SU-DHL-6 (cell line): Measurements from ENCODE around the gene SLC5A11.

Experiments used
- H2AFZ ChIP-seq: fragments of 200-600 bp; sonication (generic); 2 replicates; pipeline ENCODE4 v1.6.1; 2014; ENCODE audit warnings: low read depth, mild to moderate bottlenecking, moderate library complexity, mixed read lengths, antibody characterized with exemption, low read length; ENCODE audit not compliant: severe bottlenecking
- H3F3A ChIP-seq: fragments of 200-600 bp; shearing (Covaris generic); 2 replicates; pipeline ENCODE4 v1.6.0; 2016; ENCODE audit warnings: antibody characterized with exemption, mild to moderate bottlenecking; ENCODE audit not compliant: insufficient read depth
- H3K27ac ChIP-seq: fragments of 200-600 bp; sonication (generic); 2 replicates; pipeline ENCODE4 v1.5.1; 2016; ENCODE audit warnings: low read depth, mild to moderate bottlenecking, low read length, moderate library complexity, mixed read lengths
- H3K27me3 ChIP-seq: fragments of 200-600 bp; sonication (generic), shearing (Covaris generic); 2 replicates; pipeline ENCODE4 v1.6.0; 2014; ENCODE audit warnings: mild to moderate bottlenecking, low read length
- H3K36me3 ChIP-seq: fragments of 200-600 bp; sonication (generic); 2 replicates; pipeline ENCODE4 v1.6.1; 2014; ENCODE audit warnings: mild to moderate bottlenecking, low read length, mixed read lengths
- H3K4me2 ChIP-seq: fragments of 300-600, 200-600 bp; shearing (Covaris generic), sonication (generic); 2 replicates; pipeline ENCODE4 v1.6.0; 2014; ENCODE audit warnings: low read length, low read depth, mild to moderate bottlenecking; ENCODE audit not compliant: poor library complexity, severe bottlenecking
- H3K4me3 ChIP-seq: fragments of 200-600 bp; sonication (generic); 2 replicates; pipeline ENCODE4 v1.5.1; 2014; ENCODE audit warnings: antibody characterized with exemption, low read length, mild to moderate bottlenecking, mixed read lengths; ENCODE audit not compliant: insufficient read depth, poor library complexity, severe bottlenecking
- H3K79me2 ChIP-seq: fragments of 200-600 bp; sonication (generic); 2 replicates; pipeline ENCODE4 v1.6.1; 2014; ENCODE audit warnings: mild to moderate bottlenecking, low read length, moderate library complexity; ENCODE audit not compliant: insufficient read depth
- H3K9ac ChIP-seq: fragments of 200-600 bp; sonication (generic); 2 replicates; pipeline ENCODE4 v1.7.0; 2014; ENCODE audit warnings: mild to moderate bottlenecking, low read length
- H3K9me2 ChIP-seq: fragments of 200-600 bp; sonication (generic); replicated peaks from 2 replicates; pipeline ENCODE4 v1.6.1; 2014; ENCODE audit warnings: low read length; ENCODE audit not compliant: insufficient read depth
- H3K9me3 ChIP-seq: fragments of 200-600 bp; sonication (generic); 2 replicates; pipeline ENCODE4 v1.6.1; 2014; ENCODE audit warnings: low read length, mixed read lengths; ENCODE audit not compliant: insufficient read depth
- H4K20me1 ChIP-seq: fragments of 200-600 bp; sonication (generic); 2 replicates; pipeline ENCODE4 v1.6.1; 2014; ENCODE audit warnings: low read depth, mild to moderate bottlenecking, antibody characterized with exemption, low read length, moderate library complexity, mixed read lengths
- EZH2phosphoT487 ChIP-seq: fragments of 200-600 bp; sonication (generic), shearing (Covaris generic); conservative IDR thresholded peaks from 2 replicates; pipeline ENCODE4 v1.6.1; 2018; ENCODE audit warnings: mild to moderate bottlenecking, antibody characterized with exemption, low read length, moderate library complexity, mixed read lengths
- TF ChIP-seq, protein P1 (sequence below): fragments of 200-600 bp; sonication (generic); IDR thresholded peaks from one replicate; pipeline ENCODE4 v1.5.1; 2017; ENCODE audit warnings: antibody characterized with exemption, mild to moderate bottlenecking, low read length, moderate library complexity; ENCODE audit not compliant: insufficient read depth, poor library complexity, severe bottlenecking

SLC5A11 gene

DNA sequence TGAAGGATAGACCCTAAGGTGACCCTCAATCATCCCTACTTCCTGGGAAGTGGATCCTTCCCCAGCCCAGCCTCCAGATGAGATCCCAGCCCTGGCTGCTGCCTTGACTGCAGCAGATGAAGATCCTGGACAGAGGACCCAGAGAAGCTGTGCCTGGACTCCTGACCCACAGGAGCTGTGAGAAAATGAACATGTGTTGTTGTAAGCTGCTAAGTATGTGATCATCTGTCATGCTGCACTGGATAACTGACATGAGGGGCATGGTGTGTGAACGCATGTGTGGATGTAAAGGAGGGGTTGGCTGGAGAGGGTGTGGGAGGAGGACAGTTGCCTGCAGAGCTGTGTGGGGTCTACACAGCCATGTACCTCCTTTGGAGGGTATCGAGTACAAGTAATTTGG lies 69.3 kb downstream of the SLC5A11 start:
- Histone ChIP-seq H3K4me3 (no peak overlapping the region), H3K9ac (no peak overlapping the region), H2AFZ (no peak overlapping the region), H3K79me2 (no peaks in the 10 kb centered on the region), H3K36me3 (no peaks in the 10 kb centered on the region), H3K9me2 (no peaks in the 10 kb centered on the region), H4K20me1 (no peaks in the 10 kb centered on the region), H3K9me3 (no peaks in the 10 kb centered on the region), H3K27ac (no peak overlapping the region), H3F3A (no peaks in the 10 kb centered on the region), H3K27me3 (no peaks in the 10 kb centered on the region), H3K4me2 (no peak overlapping the region)
- no peak for TF ChIP-seq EZH2phosphoT487
- TF ChIP-seq, protein P1, sequence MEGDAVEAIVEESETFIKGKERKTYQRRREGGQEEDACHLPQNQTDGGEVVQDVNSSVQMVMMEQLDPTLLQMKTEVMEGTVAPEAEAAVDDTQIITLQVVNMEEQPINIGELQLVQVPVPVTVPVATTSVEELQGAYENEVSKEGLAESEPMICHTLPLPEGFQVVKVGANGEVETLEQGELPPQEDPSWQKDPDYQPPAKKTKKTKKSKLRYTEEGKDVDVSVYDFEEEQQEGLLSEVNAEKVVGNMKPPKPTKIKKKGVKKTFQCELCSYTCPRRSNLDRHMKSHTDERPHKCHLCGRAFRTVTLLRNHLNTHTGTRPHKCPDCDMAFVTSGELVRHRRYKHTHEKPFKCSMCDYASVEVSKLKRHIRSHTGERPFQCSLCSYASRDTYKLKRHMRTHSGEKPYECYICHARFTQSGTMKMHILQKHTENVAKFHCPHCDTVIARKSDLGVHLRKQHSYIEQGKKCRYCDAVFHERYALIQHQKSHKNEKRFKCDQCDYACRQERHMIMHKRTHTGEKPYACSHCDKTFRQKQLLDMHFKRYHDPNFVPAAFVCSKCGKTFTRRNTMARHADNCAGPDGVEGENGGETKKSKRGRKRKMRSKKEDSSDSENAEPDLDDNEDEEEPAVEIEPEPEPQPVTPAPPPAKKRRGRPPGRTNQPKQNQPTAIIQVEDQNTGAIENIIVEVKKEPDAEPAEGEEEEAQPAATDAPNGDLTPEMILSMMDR: no peak

DNA sequence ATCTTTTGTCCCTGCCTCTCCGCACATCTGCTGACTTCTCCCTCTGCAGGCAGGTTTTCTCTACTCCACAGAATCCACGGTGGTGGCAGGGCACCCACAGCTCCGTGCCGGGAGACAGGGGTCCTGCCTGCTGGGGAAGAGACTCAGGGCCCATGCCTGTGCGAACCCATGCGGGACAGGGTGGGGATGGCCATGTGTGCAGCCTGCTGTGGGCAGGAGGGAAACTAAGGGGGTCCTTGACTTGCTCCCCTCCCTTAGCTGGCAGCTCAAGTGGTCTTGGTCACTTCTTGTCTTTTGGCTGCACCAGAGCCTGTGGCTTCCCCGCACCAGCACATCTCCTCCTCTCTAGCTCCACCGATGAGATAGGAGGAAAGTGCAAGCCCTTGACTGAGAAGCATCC lies 69.8 kb downstream of the SLC5A11 start:
- H3K4me2 ChIP-seq: no peak overlapping the region
- H3K36me3 ChIP-seq: no peaks in the 10 kb centered on the region
- no peaks in the 10 kb centered on the region for H3K27me3 ChIP-seq
- no peak overlapping the region for H3K27ac ChIP-seq
- no peaks in the 10 kb centered on the region for H3K9me2 ChIP-seq
- TF ChIP-seq, protein P1: no peak
- no peak for TF ChIP-seq EZH2phosphoT487
- no peaks in the 10 kb centered on the region for H3F3A ChIP-seq
- H3K79me2 ChIP-seq: no peaks in the 10 kb centered on the region
- no peaks in the 10 kb centered on the region for H3K9me3 ChIP-seq
- no peaks in the 10 kb centered on the region for H4K20me1 ChIP-seq
- no peak overlapping the region for H3K4me3 ChIP-seq
- no peak overlapping the region for H3K9ac ChIP-seq
- H2AFZ ChIP-seq: no peak overlapping the region

DNA sequence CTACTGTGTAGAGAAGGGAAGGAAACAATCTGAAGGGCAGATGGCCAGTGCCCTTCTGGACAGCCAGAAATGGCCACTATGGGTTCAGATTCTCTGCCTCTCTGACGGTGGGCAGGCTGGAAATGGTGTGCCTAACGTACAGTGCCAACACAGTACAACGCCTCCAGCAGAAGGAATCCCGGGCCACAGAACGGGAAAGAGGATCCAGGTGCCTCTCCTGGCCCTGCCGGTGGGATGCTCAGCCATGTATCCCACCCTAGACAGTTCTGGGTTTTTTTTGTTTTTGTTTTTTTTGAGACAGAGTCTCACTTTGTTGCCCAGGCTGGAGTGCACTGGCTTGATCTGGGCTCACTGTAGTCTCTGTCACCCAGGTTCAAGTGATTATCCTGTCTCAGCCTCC lies 71.5 kb downstream of the SLC5A11 start:
- Histone ChIP-seq H3K79me2 (no peaks in the 10 kb centered on the region), H3K4me2 (no peak overlapping the region), H4K20me1 (no peaks in the 10 kb centered on the region), H3K36me3 (no peaks in the 10 kb centered on the region), H3K9me3 (no peaks in the 10 kb centered on the region), H3K27me3 (no peaks in the 10 kb centered on the region), H3K9ac (no peak overlapping the region), H3K27ac (no peak overlapping the region), H2AFZ (no peak overlapping the region), H3F3A (no peaks in the 10 kb centered on the region), H3K4me3 (no peak overlapping the region), H3K9me2 (no peaks in the 10 kb centered on the region)
- no peak for TF ChIP-seq EZH2phosphoT487

DNA sequence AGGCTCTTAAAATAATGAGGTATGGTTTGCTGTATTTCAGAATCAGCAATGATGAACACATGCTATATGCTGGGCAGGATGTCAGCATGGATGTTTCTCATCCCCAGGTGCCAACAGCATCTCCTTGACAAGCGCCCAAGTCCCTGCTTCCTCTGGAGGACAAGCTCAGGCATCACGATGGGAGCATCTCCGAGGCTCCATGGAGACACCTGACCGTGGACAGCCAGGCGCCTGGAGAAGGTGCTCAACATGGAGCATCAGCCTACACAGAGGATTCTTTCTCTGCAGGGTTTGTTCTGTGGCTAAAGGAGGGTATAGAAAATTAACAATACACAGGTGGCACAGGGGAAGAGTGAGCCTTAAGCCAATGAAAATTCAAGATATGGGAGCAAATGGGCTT lies 72.1 kb downstream of the SLC5A11 start:
- no peaks in the 10 kb centered on the region for H3K79me2 ChIP-seq
- no peak overlapping the region for H2AFZ ChIP-seq
- no peak for TF ChIP-seq EZH2phosphoT487
- TF ChIP-seq, protein P1: no peak
- H3K27ac ChIP-seq: no peak overlapping the region
- no peaks in the 10 kb centered on the region for H3K9me2 ChIP-seq
- no peak overlapping the region for H3K9ac ChIP-seq
- no peaks in the 10 kb centered on the region for H3K36me3 ChIP-seq
- no peaks in the 10 kb centered on the region for H3K27me3 ChIP-seq
- no peaks in the 10 kb centered on the region for H4K20me1 ChIP-seq
- no peak overlapping the region for H3K4me2 ChIP-seq
- no peaks in the 10 kb centered on the region for H3K9me3 ChIP-seq
- no peaks in the 10 kb centered on the region for H3F3A ChIP-seq
- H3K4me3 ChIP-seq: no peak overlapping the region
